Astrocyte (in vitro differentiated cells and primary cell): ENCODE measurements around the gene CPEB2.

Source experiments
- EZH2 ChIP-seq: IDR thresholded peaks from 2 replicates; pipeline ENCODE4 v1.6.1; 2012; ENCODE audit warnings: mild to moderate bottlenecking, low read length, inconsistent platforms; ENCODE audit not compliant: insufficient read depth
- TF ChIP-seq, protein P1 (sequence below): IDR thresholded peaks from 2 replicates; pipeline ENCODE4 v1.5.1; 2011; ENCODE audit warnings: low read depth, mild to moderate bottlenecking, inconsistent platforms, low read length, moderate library complexity; ENCODE audit not compliant: insufficient read depth

GRCh38 chr4:15068298-15068697 is 66.0 kb downstream of the CPEB2 start:
- TF ChIP-seq EZH2 = no peak
- TF ChIP-seq, protein P1, sequence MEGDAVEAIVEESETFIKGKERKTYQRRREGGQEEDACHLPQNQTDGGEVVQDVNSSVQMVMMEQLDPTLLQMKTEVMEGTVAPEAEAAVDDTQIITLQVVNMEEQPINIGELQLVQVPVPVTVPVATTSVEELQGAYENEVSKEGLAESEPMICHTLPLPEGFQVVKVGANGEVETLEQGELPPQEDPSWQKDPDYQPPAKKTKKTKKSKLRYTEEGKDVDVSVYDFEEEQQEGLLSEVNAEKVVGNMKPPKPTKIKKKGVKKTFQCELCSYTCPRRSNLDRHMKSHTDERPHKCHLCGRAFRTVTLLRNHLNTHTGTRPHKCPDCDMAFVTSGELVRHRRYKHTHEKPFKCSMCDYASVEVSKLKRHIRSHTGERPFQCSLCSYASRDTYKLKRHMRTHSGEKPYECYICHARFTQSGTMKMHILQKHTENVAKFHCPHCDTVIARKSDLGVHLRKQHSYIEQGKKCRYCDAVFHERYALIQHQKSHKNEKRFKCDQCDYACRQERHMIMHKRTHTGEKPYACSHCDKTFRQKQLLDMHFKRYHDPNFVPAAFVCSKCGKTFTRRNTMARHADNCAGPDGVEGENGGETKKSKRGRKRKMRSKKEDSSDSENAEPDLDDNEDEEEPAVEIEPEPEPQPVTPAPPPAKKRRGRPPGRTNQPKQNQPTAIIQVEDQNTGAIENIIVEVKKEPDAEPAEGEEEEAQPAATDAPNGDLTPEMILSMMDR = no peak
